Stomach (tissue), 4 donors: ENCODE measurements around the gene ZNF599.

Experiments used
- CTCF ChIP-seq, 7 experiments: fragments of 450-650 bp in 4 of 7; fragments of 200-600 bp in 3 of 7; sonication (generic) in 3 of 7; IDR thresholded peaks; one replicate each; pipeline ENCODE4 v1.5.1; 2016 to 2019; ENCODE audit warnings: antibody characterized with exemption in 7 of 7, control low read depth in 2 of 7, mild to moderate bottlenecking in 1 of 7
- POLR2A ChIP-seq, 4 donors: fragments of 450-650 bp; IDR thresholded peaks; one replicate each; pipeline ENCODE4 v1.6.1; 2016; ENCODE audit warnings: antibody characterized with exemption in 4 of 4, control low read depth in 2 of 4, mild to moderate bottlenecking in 1 of 4, moderate library complexity in 1 of 4
- POLR2AphosphoS5 ChIP-seq, 3 donors: sonication (generic); formaldehyde crosslinking; IDR thresholded peaks; one replicate each; pipeline ENCODE4 v1.6.1; 2016; ENCODE audit warnings: antibody characterized with exemption in 3 of 3

GRCh38 chr19:34713262-34713637 is 59.8 kb downstream of the ZNF599 start:
- no peak for TF ChIP-seq CTCF (IDR thresholded peaks at IDR 0.05)
- TF ChIP-seq POLR2A (IDR thresholded peaks at IDR 0.05) = no peak
- TF ChIP-seq POLR2AphosphoS5 (IDR thresholded peaks at IDR 0.05) = no peak
